Measurements from ENCODE around the gene OLFML2A.
"Not testable (repeated sequence)": the region's sequence is repeated elsewhere in the genome, so short reads cannot be mapped to it uniquely, and the experiment has no call there.

The OLFML2A gene

GRCh38 chr9:124818431-124819281, 41.7 kb downstream of the OLFML2A start:
- DNase-seq (ENCODE audit: low read depth in 2 of 2, low spot score in 1 of 2) = no peak

- no peak for DNase-seq (ENCODE audit: low read depth in 2 of 2, low spot score in 1 of 2)
Observed at GRCh38 chr9:124820698-124821623, 44.0 kb downstream of the OLFML2A start.

DNA sequence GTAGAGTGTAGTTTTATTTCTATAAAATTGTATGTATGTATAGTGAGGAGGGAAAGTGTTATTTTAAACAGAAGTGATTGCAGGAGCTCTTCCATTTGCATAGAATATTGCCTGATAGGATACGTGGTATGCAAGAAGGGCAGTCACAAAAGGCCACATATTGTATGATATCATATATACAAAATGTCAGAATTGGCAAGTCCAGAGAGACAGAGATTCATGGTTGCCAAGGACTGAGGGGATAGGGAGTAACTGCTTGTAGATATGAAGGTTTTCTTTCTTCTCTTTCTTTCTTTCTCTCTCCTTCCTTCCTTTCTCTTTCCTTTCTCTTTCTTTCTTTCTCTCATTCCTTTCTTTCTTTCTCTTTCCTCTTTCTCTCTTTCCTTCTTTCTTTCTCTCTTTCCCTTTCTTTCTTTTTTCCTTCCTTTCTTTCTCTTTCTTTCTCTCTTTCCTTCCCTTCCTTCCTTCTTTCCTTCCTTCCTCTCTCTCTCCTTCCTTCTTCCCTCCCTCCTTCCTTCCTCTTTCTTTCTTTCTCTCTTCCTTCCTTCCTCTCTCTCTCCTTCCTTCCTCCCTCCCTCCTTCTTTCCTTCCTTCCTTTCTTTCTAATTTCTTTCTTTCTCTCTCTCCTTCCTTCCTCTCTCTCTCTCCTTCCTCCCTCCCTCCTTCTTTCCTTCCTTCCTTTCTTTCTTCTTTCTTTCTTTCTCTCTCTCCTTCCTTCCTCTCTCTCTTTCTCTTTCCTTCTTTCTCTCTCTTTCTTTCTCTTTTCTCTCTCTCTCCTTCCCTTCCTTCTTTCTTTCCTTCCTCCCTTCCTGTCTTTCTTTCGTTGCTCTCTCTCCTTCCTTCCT, 51.8 kb downstream of the OLFML2A start:
- no peak for DNase-seq (ENCODE audit: low read depth in 2 of 2, low spot score in 1 of 2)

GRCh38 chr9:124829334-124829669, 52.4 kb downstream of the OLFML2A start:
- no peak for DNase-seq (ENCODE audit: low read depth in 2 of 2, low spot score in 1 of 2)

DNA sequence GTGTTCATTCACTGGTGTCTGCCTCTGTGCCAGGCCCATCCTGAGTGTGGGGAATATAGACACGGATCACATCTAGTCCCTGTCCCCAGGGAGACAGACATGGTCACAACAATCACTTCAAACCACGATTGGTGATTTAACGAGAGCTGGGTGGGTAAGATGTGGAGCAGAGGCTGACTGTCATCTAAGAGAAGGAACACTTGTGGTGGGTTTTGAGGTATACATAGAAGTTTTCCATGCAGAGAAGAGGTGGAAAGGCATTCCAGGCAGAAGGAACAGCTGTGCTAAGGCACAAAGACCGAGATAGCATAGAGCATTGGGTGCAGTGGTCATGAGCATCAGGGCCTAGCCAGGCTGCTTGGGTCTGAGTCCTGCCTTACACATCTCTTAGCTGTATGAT, 53.7 kb downstream of the OLFML2A start:
- no peak for DNase-seq (ENCODE audit: low read depth in 2 of 2, low spot score in 1 of 2)

GRCh38 chr9:124831642-124832364, 54.9 kb downstream of the OLFML2A start:
- DNase-seq (ENCODE audit: low read depth in 2 of 2, low spot score in 1 of 2) = no peak

DNA sequence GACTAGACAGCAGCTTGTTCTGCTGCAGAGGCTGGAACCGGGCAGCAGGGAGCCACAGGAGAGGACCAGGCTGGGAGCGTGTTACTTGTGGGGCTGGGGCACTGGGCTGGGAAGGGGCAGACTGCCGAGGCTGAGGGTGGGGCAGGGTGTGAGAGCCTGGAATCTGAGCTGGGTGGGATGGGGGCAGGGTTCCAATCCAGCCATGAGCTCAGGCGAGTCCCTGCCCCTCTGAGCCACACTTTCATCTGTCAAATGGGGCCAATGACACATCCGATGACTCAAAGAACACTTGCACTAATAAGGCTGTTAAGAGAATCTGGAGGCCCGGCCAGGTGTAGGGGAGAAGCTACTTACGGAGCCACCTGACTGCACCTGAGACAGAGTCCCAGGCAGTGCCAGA, 57.7 kb downstream of the OLFML2A start:
- no peak for DNase-seq (ENCODE audit: low read depth in 2 of 2, low spot score in 1 of 2)

DNA sequence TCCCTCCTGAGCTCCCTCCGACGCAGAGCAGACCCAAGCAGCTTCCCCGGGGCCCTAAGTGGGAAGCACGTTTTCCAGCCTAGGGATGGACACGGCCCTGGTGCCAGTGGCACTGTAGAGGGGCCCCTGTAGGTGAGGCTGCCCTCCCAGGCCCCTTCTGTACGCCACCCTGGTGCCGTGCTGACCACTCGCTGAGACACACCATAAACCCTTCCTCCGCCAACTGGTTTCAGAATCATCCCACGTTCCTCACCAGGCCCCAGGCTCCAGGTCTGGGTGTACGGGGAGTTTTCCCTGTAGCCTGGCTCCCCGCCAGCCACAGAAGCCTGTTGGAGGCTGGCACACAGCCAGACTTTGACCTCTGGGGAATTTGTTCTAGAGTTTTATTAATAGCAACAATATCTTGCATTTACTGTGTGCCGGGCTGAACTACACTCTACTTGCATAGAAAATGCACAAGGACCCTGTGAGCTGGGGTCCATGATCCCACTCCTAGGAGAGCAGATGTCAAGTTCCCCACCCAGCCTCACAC, 58.2 kb downstream of the OLFML2A start:
- no peak for DNase-seq (ENCODE audit: low read depth in 2 of 2, low spot score in 1 of 2)

- not testable (repeated sequence) for DNase-seq (ENCODE audit: low read depth in 2 of 2, low spot score in 1 of 2)
Observed at GRCh38 chr9:124838132-124838531, 61.2 kb downstream of the OLFML2A start.

GRCh38 chr9:124838567-124839275, 61.8 kb downstream of the OLFML2A start:
- not testable (repeated sequence) for DNase-seq (ENCODE audit: low read depth in 2 of 2, low spot score in 1 of 2)

DNA sequence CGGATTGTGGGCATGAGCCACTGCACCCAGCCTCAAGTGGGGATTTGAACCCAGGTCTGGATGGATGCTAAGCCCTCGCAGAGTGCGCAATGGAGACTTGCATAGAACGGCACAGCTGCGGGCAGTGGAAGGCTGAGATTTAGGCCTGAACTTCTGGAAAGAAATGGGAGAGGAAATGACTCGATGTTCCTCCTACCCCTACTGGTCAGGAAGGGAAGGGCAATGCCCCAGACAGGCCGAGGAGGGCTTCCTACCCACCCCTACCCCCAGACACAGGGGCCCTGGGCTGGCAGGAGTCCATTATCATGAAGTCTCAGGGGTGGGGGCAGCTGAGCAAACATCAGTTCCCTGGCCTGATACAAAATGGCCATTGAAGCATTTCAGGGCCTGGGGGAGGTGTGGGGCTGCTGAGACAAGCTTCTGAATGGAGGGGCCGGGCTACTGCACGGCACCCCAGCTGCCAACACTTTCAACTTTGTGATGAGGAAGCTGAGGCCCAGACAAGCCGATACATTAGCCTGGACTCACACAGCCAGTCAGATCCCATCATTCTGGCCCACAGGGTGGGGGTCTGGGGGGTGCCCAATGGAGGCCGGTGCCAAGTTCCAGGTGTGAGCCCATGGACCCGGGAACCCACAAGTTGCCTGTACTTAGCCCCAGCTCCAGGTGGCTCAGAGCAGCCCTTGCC, 62.8 kb downstream of the OLFML2A start:
- no peak for DNase-seq (ENCODE audit: low read depth in 2 of 2, low spot score in 1 of 2)

GRCh38 chr9:124840300-124840833, 63.4 kb downstream of the OLFML2A start:
- no peak for DNase-seq (ENCODE audit: low read depth in 2 of 2, low spot score in 1 of 2)

- no peak for DNase-seq (ENCODE audit: low read depth in 2 of 2, low spot score in 1 of 2)
Observed at GRCh38 chr9:124841075-124841821, 64.3 kb downstream of the OLFML2A start.

DNA sequence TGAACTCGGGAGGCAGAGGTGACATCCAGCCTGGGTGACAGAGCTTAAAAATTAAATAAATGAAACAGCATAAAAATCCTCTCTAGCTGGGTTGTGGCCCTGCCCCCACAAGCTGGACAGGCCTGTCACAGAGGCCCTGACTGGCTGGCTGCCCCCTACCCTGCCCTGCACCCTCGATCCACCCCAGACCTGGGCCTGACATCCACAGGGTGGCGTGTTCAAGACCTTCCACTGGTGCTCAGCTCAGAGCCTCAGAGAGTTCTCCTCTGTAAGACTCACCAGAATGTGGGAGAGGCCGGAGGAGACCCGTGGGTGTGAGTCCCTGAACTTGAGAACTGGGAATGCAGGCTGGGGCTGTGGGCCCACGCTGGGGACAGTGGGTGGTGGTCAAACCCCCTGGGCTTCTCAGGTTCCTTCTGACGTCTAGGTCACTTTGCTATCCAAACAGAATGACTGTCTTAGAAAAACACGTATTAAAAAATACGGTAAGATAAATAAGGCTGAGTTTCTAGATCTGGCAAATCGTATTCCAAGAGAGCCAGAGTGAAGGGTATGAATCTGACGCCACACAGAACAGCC, 66.6 kb downstream of the OLFML2A start:
- DNase-seq (ENCODE audit: low read depth in 2 of 2, low spot score in 1 of 2) = no peak

GRCh38 chr9:124844291-124844690, 67.4 kb downstream of the OLFML2A start:
- DNase-seq (ENCODE audit: low read depth in 2 of 2, low spot score in 1 of 2) = no peak

GRCh38 chr9:124846467-124846866, 69.5 kb downstream of the OLFML2A start:
- DNase-seq (ENCODE audit: low read depth in 2 of 2, low spot score in 1 of 2) = not testable (repeated sequence)

GRCh38 chr9:124846969-124847368, 70.0 kb downstream of the OLFML2A start:
- no peak for DNase-seq (ENCODE audit: low read depth in 2 of 2, low spot score in 1 of 2)

- DNase-seq (ENCODE audit: low read depth in 2 of 2, low spot score in 1 of 2) = no peak
Observed at GRCh38 chr9:124849801-124850200, 72.9 kb downstream of the OLFML2A start.
